SK-N-MC (cell line): Measurements from ENCODE around the gene GIPC3.

Experiments
- EZH2 ChIP-seq: fragments of 200-600 bp; sonication (generic); IDR thresholded peaks from one replicate; pipeline ENCODE4 v1.6.1; 2017; ENCODE audit warnings: antibody characterized with exemption
- FOXP2 ChIP-seq: optimal IDR thresholded peaks from 2 replicates; pipeline ENCODE3; 2011; ENCODE audit warnings: mild to moderate bottlenecking, moderate library complexity; ENCODE audit not compliant: insufficient read depth; ENCODE audit errors: extremely low read length, control extremely low read depth
- POLR2AphosphoS5 ChIP-seq: IDR thresholded peaks from 2 replicates; pipeline ENCODE4 v1.6.1; 2012; ENCODE audit warnings: mild to moderate bottlenecking, low read depth, low read length, borderline replicate concordance

GRCh38 chr19:3620817-3621547 lies 35.7 kb downstream of the GIPC3 start:
- no peak for TF ChIP-seq POLR2AphosphoS5
- TF ChIP-seq EZH2, result no peak
- no peak for TF ChIP-seq FOXP2
